ENCODE data around the gene GPRASP3.

Gene GPRASP3

DNA sequence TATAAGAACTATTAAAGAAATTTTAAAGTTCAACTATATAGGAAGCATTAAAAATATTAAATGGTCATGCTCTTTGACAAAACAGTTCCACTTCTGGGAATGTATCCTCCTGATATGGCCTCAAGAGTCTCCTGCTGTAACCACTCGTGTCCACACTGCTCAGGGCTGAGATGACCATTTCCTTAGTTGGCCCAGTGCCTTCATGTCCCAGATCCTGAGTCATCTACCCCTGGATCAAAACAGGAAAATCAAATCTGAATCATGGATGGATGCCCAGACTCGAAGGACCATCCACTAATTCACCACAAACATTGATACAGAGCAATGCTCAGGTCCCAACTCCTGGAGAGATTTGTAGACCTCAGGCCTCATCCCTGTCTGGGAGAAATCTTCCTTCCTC is 44.7 kb downstream of the GPRASP3 start:
- no peak for DNase-seq

- DNase-seq, result no peak
These were observed 45.3 kb downstream of the GPRASP3 start for GRCh38 chrX:102765809-102766208.

GRCh38 chrX:102767287-102767686 is 46.7 kb downstream of the GPRASP3 start:
- no peak for DNase-seq

DNA sequence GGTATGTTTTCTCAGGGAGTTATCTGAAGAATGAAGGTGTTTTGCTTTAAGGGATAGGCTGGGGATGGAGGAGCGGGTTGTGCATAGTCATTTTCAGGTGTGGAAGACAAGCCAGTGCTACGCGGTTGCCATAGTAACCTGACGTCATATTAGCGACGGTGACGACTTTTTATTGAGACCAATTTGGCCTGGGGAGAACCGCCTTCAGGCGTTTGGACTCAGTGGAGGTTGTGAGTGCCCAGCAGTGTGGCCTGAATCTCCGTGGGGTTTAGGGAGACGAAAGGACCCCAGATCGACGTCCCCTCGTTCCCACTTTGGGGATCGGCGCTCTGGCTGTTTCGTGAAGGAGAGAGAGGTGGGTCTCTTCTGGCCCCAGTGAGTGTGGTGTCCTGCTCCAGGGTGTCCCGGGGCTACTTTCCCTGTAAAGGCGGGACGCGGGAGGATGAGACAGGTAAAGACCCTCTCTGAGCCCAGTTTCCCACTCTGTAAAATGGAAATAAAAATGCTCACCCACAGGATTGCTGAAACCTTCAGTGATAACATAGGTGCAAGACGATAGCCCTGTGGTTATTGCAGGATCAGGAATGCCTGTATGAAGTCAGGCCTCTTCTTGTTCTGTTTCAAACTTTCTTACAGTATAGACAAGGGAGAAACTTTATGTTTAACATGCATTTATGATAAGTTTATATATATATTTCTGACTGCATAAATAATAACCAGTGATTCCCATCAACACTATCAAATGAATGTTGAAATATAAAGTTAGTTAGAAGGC is 48.6 kb downstream of the GPRASP3 start:
- peak; percentile 79 for DNase-seq
